ENCODE results near the gene LSM12. TPM values are rescaled to one million over a fixed set of nuclear protein-coding genes. Genes with fewer than 3 reads are reported as not detected.
A peak's percentile ranks its signal among the peaks of the same experiment; 100 is the strongest.

Gene LSM12
- total RNA-seq, 1 experiment from 2014 or later = 128 TPM

- Histone ChIP-seq H3K4ac (ENCODE audit: low read depth, low read length) (no peak overlapping the region), H3K23ac (ENCODE audit: insufficient read length, low read depth, low read length) (no peak overlapping the region), H3K9ac (ENCODE audit: extremely low read depth, insufficient read length, low read length) (no peak overlapping the region), H2AFZ (ENCODE audit: low read length) (no peak overlapping the region), H2AK5ac (ENCODE audit: insufficient read length, low read length) (no peak overlapping the region), H3K4me2 (ENCODE audit: insufficient read depth, insufficient read length, low read length) (no peak overlapping the region), H2BK15ac (ENCODE audit: low read depth, low read length) (no peak overlapping the region), H4K91ac (ENCODE audit: insufficient read length, low read depth, low read length) (no peak overlapping the region), H2BK5ac (ENCODE audit: insufficient read length, low read length) (no peak overlapping the region), H3K9me3 (ENCODE audit: control insufficient read depth, low read depth, low read length) (no peaks in the 10 kb centered on the region), H2BK20ac (ENCODE audit: low read depth, low read length, poor library complexity, severe bottlenecking) (no peak overlapping the region), H4K20me1 (ENCODE audit: control insufficient read depth, insufficient read depth, insufficient read length) (no peaks in the 10 kb centered on the region), H3K79me1 (ENCODE audit: insufficient read depth, low read depth, low read length, poor library complexity, severe bottlenecking) (no peaks in the 10 kb centered on the region), H3K27ac (ENCODE audit: insufficient read length, low read depth, low read length) (no peak overlapping the region), H3K27me3 (ENCODE audit: insufficient read depth, low read length) (no peaks in the 10 kb centered on the region), H2BK120ac (ENCODE audit: low read depth, low read length, poor library complexity, severe bottlenecking) (no peak overlapping the region), H2BK12ac (ENCODE audit: insufficient read length, low read depth, low read length) (no peak overlapping the region), H3K56ac (ENCODE audit: insufficient read length, low read depth, low read length) (no peak overlapping the region), H4K5ac (ENCODE audit: insufficient read length, low read depth, low read length) (no peak overlapping the region), H3T11ph (ENCODE audit: low read length) (no peak overlapping the region), H4K8ac (replicated peaks; ENCODE audit: insufficient read length, low read depth, low read length) (no peak overlapping the region), H3K14ac (ENCODE audit: insufficient read depth, low read length) (no peak overlapping the region), H3K79me2 (ENCODE audit: insufficient read depth, low read length) (no peaks in the 10 kb centered on the region), H3K4me1 (ENCODE audit: insufficient read depth, low read length) (no peaks in the 10 kb centered on the region), H3K18ac (ENCODE audit: insufficient read length, low read depth, low read length) (no peak overlapping the region), H3K23me2 (ENCODE audit: insufficient read length, low read depth, low read length, poor library complexity, severe bottlenecking) (no peaks in the 10 kb centered on the region)
- peak; percentile 30 for DNase-seq
- Mint-ChIP-seq H3K27ac (peak overlapping the region in 2 of 3 experiments; percentile 57 to 80; a peak in 4 of 7 replicates), H3K36me3 (ENCODE audit: insufficient read depth in 1 of 3, low read depth in 3 of 3) (peaks cover 35 to 80% (median 74%) of the 10 kb centered on the region in 3 experiments; a peak in 6 of 7 replicates), H3K9me3 (no peaks in the 10 kb centered on the region), H3K4me3 (no peak overlapping the region), H3K4me1 (peaks cover 11 to 24% of the 10 kb centered on the region in 2 experiments), H3K27me3 (ENCODE audit: low read depth) (peaks cover 1% of the 10 kb centered on the region)
- WGBS (ENCODE audit: extremely low coverage, insufficient read length, low lambda C conversion rate) = no CpG with 5 or more reads among the region's 18 CpGs
- TF ChIP-seq, protein P1, sequence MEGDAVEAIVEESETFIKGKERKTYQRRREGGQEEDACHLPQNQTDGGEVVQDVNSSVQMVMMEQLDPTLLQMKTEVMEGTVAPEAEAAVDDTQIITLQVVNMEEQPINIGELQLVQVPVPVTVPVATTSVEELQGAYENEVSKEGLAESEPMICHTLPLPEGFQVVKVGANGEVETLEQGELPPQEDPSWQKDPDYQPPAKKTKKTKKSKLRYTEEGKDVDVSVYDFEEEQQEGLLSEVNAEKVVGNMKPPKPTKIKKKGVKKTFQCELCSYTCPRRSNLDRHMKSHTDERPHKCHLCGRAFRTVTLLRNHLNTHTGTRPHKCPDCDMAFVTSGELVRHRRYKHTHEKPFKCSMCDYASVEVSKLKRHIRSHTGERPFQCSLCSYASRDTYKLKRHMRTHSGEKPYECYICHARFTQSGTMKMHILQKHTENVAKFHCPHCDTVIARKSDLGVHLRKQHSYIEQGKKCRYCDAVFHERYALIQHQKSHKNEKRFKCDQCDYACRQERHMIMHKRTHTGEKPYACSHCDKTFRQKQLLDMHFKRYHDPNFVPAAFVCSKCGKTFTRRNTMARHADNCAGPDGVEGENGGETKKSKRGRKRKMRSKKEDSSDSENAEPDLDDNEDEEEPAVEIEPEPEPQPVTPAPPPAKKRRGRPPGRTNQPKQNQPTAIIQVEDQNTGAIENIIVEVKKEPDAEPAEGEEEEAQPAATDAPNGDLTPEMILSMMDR (conservative IDR thresholded peaks at IDR 0.05) = no peak
These were observed 13.7 kb upstream of the LSM12 start for GRCh38 chr17:44079877-44080821.

All from H9 (cell line).